HG03175 (cell line): Measurements from ENCODE around the gene GMDS.
"Not testable (repeated sequence)": the region's sequence is repeated elsewhere in the genome, so short reads cannot be mapped to it uniquely, and the experiment has no call there.

Experiments used
- ATAC-seq: cut with Tn5 transposase; IDR thresholded peaks from one replicate; pipeline ENCODE4 v1.9.1; 2021; ENCODE audit warnings: mild to moderate bottlenecking, moderate library complexity; ENCODE audit not compliant: unreplicated experiment

The GMDS gene

GRCh38 chr6:1668456-1668855 lies 576.9 kb downstream of the GMDS start:
- not testable (repeated sequence) for ATAC-seq

- ATAC-seq, result no peak
Observed at GRCh38 chr6:1667805-1668175, 577.6 kb downstream of the GMDS start.

- ATAC-seq, result no peak
Observed at GRCh38 chr6:1667012-1667804, 578.2 kb downstream of the GMDS start.

GRCh38 chr6:1665214-1665613 lies 580.2 kb downstream of the GMDS start:
- ATAC-seq, result peak; percentile 99

- ATAC-seq, result no peak
Observed at GRCh38 chr6:1664329-1664728, 581.1 kb downstream of the GMDS start.

- ATAC-seq, result no peak
Observed at GRCh38 chr6:1663511-1663910, 581.9 kb downstream of the GMDS start.

GRCh38 chr6:1662534-1662933 lies 582.9 kb downstream of the GMDS start:
- ATAC-seq, result no peak

- no peak for ATAC-seq
Observed at GRCh38 chr6:1659816-1660215, 585.6 kb downstream of the GMDS start.

GRCh38 chr6:1658212-1659005 lies 587.0 kb downstream of the GMDS start:
- no peak for ATAC-seq

GRCh38 chr6:1657771-1658165 lies 587.6 kb downstream of the GMDS start:
- ATAC-seq, result no peak

GRCh38 chr6:1657116-1657770 lies 588.2 kb downstream of the GMDS start:
- ATAC-seq, result no peak

- ATAC-seq, result no peak
Observed at GRCh38 chr6:1654054-1654453, 591.4 kb downstream of the GMDS start.

GRCh38 chr6:1652842-1653241 lies 592.6 kb downstream of the GMDS start:
- no peak for ATAC-seq

- ATAC-seq, result no peak
Observed at GRCh38 chr6:1651362-1651761, 594.0 kb downstream of the GMDS start.

GRCh38 chr6:1645466-1646185 lies 599.8 kb downstream of the GMDS start:
- no peak for ATAC-seq

- no peak for ATAC-seq
Observed at GRCh38 chr6:1644516-1645060, 600.8 kb downstream of the GMDS start.

- no peak for ATAC-seq
Observed at GRCh38 chr6:1643830-1644445, 601.5 kb downstream of the GMDS start.

- ATAC-seq, result no peak
Observed at GRCh38 chr6:1643111-1643510, 602.3 kb downstream of the GMDS start.

- no peak for ATAC-seq
Observed at GRCh38 chr6:1641343-1641885, 604.0 kb downstream of the GMDS start.

- no peak for ATAC-seq
Observed at GRCh38 chr6:1640476-1640875, 604.9 kb downstream of the GMDS start.
